HG02852 (cell line): ENCODE results near the gene NTM.
"Not testable (repeated sequence)": the region's sequence is repeated elsewhere in the genome, so short reads cannot be mapped to it uniquely, and the experiment has no call there.

Source experiments
- ATAC-seq: cut with Tn5 transposase; IDR thresholded peaks from one replicate; pipeline ENCODE4 v1.9.1; 2021; ENCODE audit warnings: mild to moderate bottlenecking, moderate library complexity; ENCODE audit not compliant: unreplicated experiment

NTM gene

GRCh38 chr11:131488238-131488637, 117.8 kb downstream of the NTM start:
- ATAC-seq: no peak

- ATAC-seq: no peak
Measured at GRCh38 chr11:131491503-131491902, 121.1 kb downstream of the NTM start.

- ATAC-seq: no peak
Measured at GRCh38 chr11:131495423-131495822, 125.0 kb downstream of the NTM start.

GRCh38 chr11:131497686-131498085, 127.3 kb downstream of the NTM start:
- not testable (repeated sequence) for ATAC-seq

- no peak for ATAC-seq
Measured at GRCh38 chr11:131498631-131499160, 128.3 kb downstream of the NTM start.

- ATAC-seq: no peak
Measured at GRCh38 chr11:131499199-131499598, 128.8 kb downstream of the NTM start.

- no peak for ATAC-seq
Measured at GRCh38 chr11:131503017-131503416, 132.6 kb downstream of the NTM start.

GRCh38 chr11:131504199-131504949, 134.0 kb downstream of the NTM start:
- ATAC-seq: no peak

GRCh38 chr11:131506348-131506747, 135.9 kb downstream of the NTM start:
- no peak for ATAC-seq

GRCh38 chr11:131510662-131511061, 140.2 kb downstream of the NTM start:
- ATAC-seq: no peak

- ATAC-seq: no peak
Measured at GRCh38 chr11:131511794-131512193, 141.4 kb downstream of the NTM start.

- ATAC-seq: no peak
Measured at GRCh38 chr11:131512228-131512627, 141.8 kb downstream of the NTM start.

GRCh38 chr11:131514062-131514461, 143.6 kb downstream of the NTM start:
- ATAC-seq: no peak

- ATAC-seq: no peak
Measured at GRCh38 chr11:131518305-131518838, 148.0 kb downstream of the NTM start.

- ATAC-seq: no peak
Measured at GRCh38 chr11:131522851-131523250, 152.4 kb downstream of the NTM start.

- ATAC-seq: no peak
Measured at GRCh38 chr11:131530407-131530806, 160.0 kb downstream of the NTM start.

GRCh38 chr11:131533149-131533548, 162.7 kb downstream of the NTM start:
- ATAC-seq: no peak

GRCh38 chr11:131533998-131534397, 163.6 kb downstream of the NTM start:
- ATAC-seq: no peak

- ATAC-seq: no peak
Measured at GRCh38 chr11:131534611-131535010, 164.2 kb downstream of the NTM start.

GRCh38 chr11:131536159-131536558, 165.7 kb downstream of the NTM start:
- ATAC-seq: no peak

- no peak for ATAC-seq
Measured at GRCh38 chr11:131537196-131537595, 166.8 kb downstream of the NTM start.

- no peak for ATAC-seq
Measured at GRCh38 chr11:131537748-131538147, 167.3 kb downstream of the NTM start.
